ACC112 (cell line): Measurements from ENCODE around the gene FAM9B.

Experiments
- H2AFZ ChIP-seq: fragments of 200-600 bp; sonication (generic); one replicate; pipeline ENCODE4 v1.6.0; 2017; ENCODE audit warnings: antibody characterized with exemption, low read length; ENCODE audit not compliant: unreplicated experiment
- H3K27ac ChIP-seq: fragments of 200-600 bp; sonication (generic); 2 replicates; pipeline ENCODE4 v1.5.1; 2014; ENCODE audit warnings: low read depth, mild to moderate bottlenecking, antibody characterized with exemption, low read length, moderate library complexity
- H3K27me3 ChIP-seq: fragments of 200-600 bp; sonication (generic); 2 replicates; pipeline ENCODE4 v1.6.1; 2014; ENCODE audit warnings: mild to moderate bottlenecking, antibody characterized with exemption, low read length, moderate library complexity, mixed read lengths; ENCODE audit not compliant: insufficient read depth
- H3K36me3 ChIP-seq: fragments of 200-600 bp; sonication (generic); 2 replicates; pipeline ENCODE4 v1.6.1; 2016; ENCODE audit warnings: mild to moderate bottlenecking, antibody characterized with exemption, low read length, moderate library complexity, mixed read lengths; ENCODE audit not compliant: insufficient read depth
- H3K4me1 ChIP-seq: fragments of 200-600 bp; sonication (generic); one replicate; pipeline ENCODE4 v1.6.1; 2016; ENCODE audit warnings: low read length, mixed read lengths; ENCODE audit not compliant: insufficient read depth, unreplicated experiment, control insufficient read depth
- H3K4me3 ChIP-seq: fragments of 200-600 bp; sonication (generic); 2 replicates; pipeline ENCODE4 v1.5.1; 2014; ENCODE audit warnings: mild to moderate bottlenecking, low read depth, low read length
- H3K79me2 ChIP-seq: fragments of 200-600 bp; sonication (generic); one replicate; pipeline ENCODE4 v1.6.0; 2016; ENCODE audit warnings: low read length; ENCODE audit not compliant: control insufficient read depth, unreplicated experiment, insufficient read depth

FAM9B gene

GRCh38 chrX:9033989-9034388 is at the start of gene FAM9B:
Gene FAM9B, minus strand, starts transcription at chrX:9034127. Its CDS starts 1,141 bp downstream, at chrX:9032986.
- Histone ChIP-seq H3K4me3 (no peak within 1 kb of the TSS), H3K36me3 (no peaks in the 10 kb centered on the region), H3K27me3 (no peaks in the 10 kb centered on the region), H3K4me1 (no peaks in the 10 kb centered on the region), H3K79me2 (no peaks in the 10 kb centered on the region), H3K27ac (no peak within 1 kb of the TSS), H2AFZ (no peak within 1 kb of the TSS)

GRCh38 chrX:9081271-9081670 is 47.3 kb upstream of the FAM9B start:
- Histone ChIP-seq H3K4me1 (no peaks in the 10 kb centered on the region), H2AFZ (no peak overlapping the region), H3K27ac (no peak overlapping the region), H3K79me2 (no peaks in the 10 kb centered on the region), H3K36me3 (no peaks in the 10 kb centered on the region), H3K4me3 (no peak overlapping the region), H3K27me3 (peaks cover 25% of the 10 kb centered on the region)

- H3K27me3 ChIP-seq: no peaks in the 10 kb centered on the region
- H3K79me2 ChIP-seq: no peaks in the 10 kb centered on the region
- no peaks in the 10 kb centered on the region for H3K4me1 ChIP-seq
Measured at GRCh38 chrX:9074326-9074725, 40.4 kb upstream of the FAM9B start.

GRCh38 chrX:9072281-9072680 is 38.4 kb upstream of the FAM9B start:
- H3K36me3 ChIP-seq: no peaks in the 10 kb centered on the region
- H3K4me1 ChIP-seq: no peaks in the 10 kb centered on the region
- no peak overlapping the region for H3K4me3 ChIP-seq
- no peaks in the 10 kb centered on the region for H3K79me2 ChIP-seq
- no peaks in the 10 kb centered on the region for H3K27me3 ChIP-seq
- no peak overlapping the region for H3K27ac ChIP-seq
- no peak overlapping the region for H2AFZ ChIP-seq

More at GRCh38 chrX:9074326-9074725, 40.4 kb upstream of the FAM9B start:
- Histone ChIP-seq H3K27ac (no peak overlapping the region), H3K4me3 (no peak overlapping the region), H2AFZ (no peak overlapping the region), H3K36me3 (no peaks in the 10 kb centered on the region)

GRCh38 chrX:9071031-9071650 is 37.2 kb upstream of the FAM9B start:
- Histone ChIP-seq H3K27ac (no peak overlapping the region), H3K4me3 (no peak overlapping the region), H3K4me1 (no peaks in the 10 kb centered on the region), H3K36me3 (no peaks in the 10 kb centered on the region), H3K27me3 (no peaks in the 10 kb centered on the region), H3K79me2 (no peaks in the 10 kb centered on the region), H2AFZ (no peak overlapping the region)

GRCh38 chrX:9069573-9069972 is 35.6 kb upstream of the FAM9B start:
- Histone ChIP-seq H3K27me3 (peaks cover 11% of the 10 kb centered on the region; the same call in 1 of the 2 replicates), H3K27ac (no peak overlapping the region), H3K4me3 (no peak overlapping the region), H3K4me1 (no peaks in the 10 kb centered on the region), H2AFZ (no peak overlapping the region), H3K79me2 (no peaks in the 10 kb centered on the region), H3K36me3 (no peaks in the 10 kb centered on the region)

GRCh38 chrX:9064694-9065093 is 30.8 kb upstream of the FAM9B start:
- Histone ChIP-seq H3K27ac (no peak overlapping the region), H3K27me3 (peaks cover 11% of the 10 kb centered on the region; the same call in 1 of the 2 replicates), H3K79me2 (no peaks in the 10 kb centered on the region), H3K36me3 (no peaks in the 10 kb centered on the region), H2AFZ (no peak overlapping the region), H3K4me3 (no peak overlapping the region), H3K4me1 (no peaks in the 10 kb centered on the region)

GRCh38 chrX:9062641-9063040 is 28.7 kb upstream of the FAM9B start:
- Histone ChIP-seq H3K4me3 (no peak overlapping the region), H2AFZ (no peak overlapping the region), H3K79me2 (no peaks in the 10 kb centered on the region), H3K36me3 (no peaks in the 10 kb centered on the region), H3K27ac (no peak overlapping the region), H3K4me1 (no peaks in the 10 kb centered on the region), H3K27me3 (peaks cover 11% of the 10 kb centered on the region; the same call in 1 of the 2 replicates)

GRCh38 chrX:9055354-9055753 is 21.4 kb upstream of the FAM9B start:
- Histone ChIP-seq H3K27me3 (peaks cover 16% of the 10 kb centered on the region), H3K36me3 (no peaks in the 10 kb centered on the region), H3K79me2 (no peaks in the 10 kb centered on the region), H2AFZ (no peak overlapping the region), H3K4me1 (no peaks in the 10 kb centered on the region), H3K4me3 (no peak overlapping the region), H3K27ac (no peak overlapping the region)

GRCh38 chrX:9052081-9052480 is 18.2 kb upstream of the FAM9B start:
- Histone ChIP-seq H3K27me3 (peaks cover 25% of the 10 kb centered on the region), H3K27ac (no peak overlapping the region), H3K79me2 (no peaks in the 10 kb centered on the region), H3K36me3 (no peaks in the 10 kb centered on the region), H3K4me1 (no peaks in the 10 kb centered on the region), H2AFZ (no peak overlapping the region), H3K4me3 (no peak overlapping the region)

GRCh38 chrX:9050331-9050730 is 16.4 kb upstream of the FAM9B start:
- Histone ChIP-seq H2AFZ (no peak overlapping the region), H3K36me3 (no peaks in the 10 kb centered on the region), H3K4me1 (no peaks in the 10 kb centered on the region), H3K27me3 (peaks cover 25% of the 10 kb centered on the region), H3K4me3 (no peak overlapping the region), H3K27ac (no peak overlapping the region), H3K79me2 (no peaks in the 10 kb centered on the region)
